Spinal cord (tissue), 10 donors: Measurements from ENCODE around the gene NCKAP5. TPM values are rescaled to one million over a fixed set of nuclear protein-coding genes. Genes with fewer than 3 reads are reported as not detected.
A peak's percentile ranks its signal among the peaks of the same experiment; 100 is the strongest.

Source experiments
- DNase-seq, 6 donors: peaks; one replicate each; pipeline versions ENCODE4 v3.0.0 to v3.0.0-alpha.2; 2013 to 2015; ENCODE audit warnings: low spot score in 6 of 6, low read depth in 4 of 6
- H3K27ac ChIP-seq: one replicate; pipeline ENCODE4 v1.5.1; 2013; ENCODE audit warnings: low read depth, low read length, control low read depth
- H3K27me3 ChIP-seq: one replicate; pipeline ENCODE4 v1.6.1; 2013; ENCODE audit warnings: low read length; ENCODE audit not compliant: control insufficient read depth, insufficient read depth
- H3K36me3 ChIP-seq: one replicate; pipeline ENCODE4 v1.6.1; 2013; ENCODE audit warnings: low read length; ENCODE audit not compliant: control insufficient read depth, insufficient read depth
- H3K4me1 ChIP-seq: one replicate; pipeline ENCODE4 v1.6.1; 2013; ENCODE audit warnings: low read length; ENCODE audit not compliant: control insufficient read depth, insufficient read depth
- H3K4me3 ChIP-seq: one replicate; pipeline ENCODE4 v1.5.1; 2013; ENCODE audit warnings: low read depth, low read length, control low read depth
- H3K9me3 ChIP-seq: one replicate; pipeline ENCODE4 v1.6.1; 2013; ENCODE audit warnings: low read length; ENCODE audit not compliant: control insufficient read depth, insufficient read depth
- WGBS: methylation state at CpG from one replicate; pipeline ENCODE4 v1.1.5; 2013; ENCODE audit warnings: missing lambda C conversion rate; ENCODE audit not compliant: insufficient coverage; 5-methylcytosine and 5-hydroxymethylcytosine counted together
- polyA plus RNA-seq, 2 donors: library from polyadenylated mRNA; unstranded; fragments of 120-200 nt; gene quantifications; one replicate each; pipeline ENCODE4 v1.2.1, GENCODE V29; 2013; ENCODE audit not compliant: insufficient read length in 2 of 2
- small RNA-seq: library from RNA; depleted of rRNA; stranded (forward); fragments of <200 nt; gene quantifications from one replicate; pipeline ENCODE3, GENCODE V24; 2014; ENCODE audit warnings: low replicate concordance
- total RNA-seq, 2 donors: library from RNA; depleted of rRNA in 1 of 2; stranded (reverse); fragments of 120-200 nt in 1 of 2; fragments of >200 nt in 1 of 2; gene quantifications; one replicate each; pipeline versions ENCODE4 v1.2.3 to v1.2.4, GENCODE V29; 2013 to 2014
- donor health status: healthy.

Gene NCKAP5
- total and polyA plus RNA-seq, 4 donors, result 8.9 to 17.7 (median 11.6) TPM

DNA sequence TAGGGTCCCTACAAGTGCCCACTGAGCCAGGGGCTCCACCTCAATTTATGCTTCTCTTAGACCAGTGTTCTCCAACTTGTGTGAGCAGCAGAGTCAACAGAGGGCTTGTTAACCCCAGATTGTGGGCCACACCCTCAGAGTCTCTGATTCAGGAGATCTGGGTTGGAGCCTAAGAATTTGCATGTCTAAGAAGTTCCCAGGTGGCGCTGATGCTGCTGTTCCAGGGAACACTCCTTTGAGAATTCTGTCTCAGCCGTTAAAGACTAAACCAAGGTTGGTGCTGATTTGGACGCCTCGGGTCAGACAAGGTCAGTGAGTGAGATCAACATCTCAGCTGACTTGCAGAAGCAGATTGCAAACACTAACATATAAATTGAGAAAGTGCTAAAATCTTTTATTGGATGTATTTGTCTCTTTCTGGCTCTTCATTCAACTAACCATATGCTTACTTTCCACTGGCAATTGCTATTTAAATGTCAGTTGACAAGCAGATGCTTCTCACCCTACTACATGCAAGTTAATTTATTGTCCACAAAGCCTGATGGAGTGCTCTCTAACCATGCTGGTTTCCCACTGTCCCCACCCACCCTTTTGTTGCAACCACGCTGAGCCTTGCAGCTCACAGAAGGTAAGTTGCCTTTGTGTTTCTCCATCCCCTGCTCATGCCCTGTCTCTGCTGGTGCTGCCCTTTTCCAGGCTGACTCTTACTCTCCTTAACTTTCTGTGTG lies 929.8 kb downstream of the NCKAP5 start:
- Histone ChIP-seq H3K27ac (no peak overlapping the region), H3K27me3 (no peaks in the 10 kb centered on the region), H3K4me3 (no peak overlapping the region), H3K36me3 (peaks cover 6% of the 10 kb centered on the region), H3K9me3 (no peaks in the 10 kb centered on the region), H3K4me1 (peaks cover 10% of the 10 kb centered on the region)
- WGBS, result 40% methylated on average over 1 of the region's 5 CpGs
- DNase-seq, result peak in 1 of 6 donors; percentile 71

DNA sequence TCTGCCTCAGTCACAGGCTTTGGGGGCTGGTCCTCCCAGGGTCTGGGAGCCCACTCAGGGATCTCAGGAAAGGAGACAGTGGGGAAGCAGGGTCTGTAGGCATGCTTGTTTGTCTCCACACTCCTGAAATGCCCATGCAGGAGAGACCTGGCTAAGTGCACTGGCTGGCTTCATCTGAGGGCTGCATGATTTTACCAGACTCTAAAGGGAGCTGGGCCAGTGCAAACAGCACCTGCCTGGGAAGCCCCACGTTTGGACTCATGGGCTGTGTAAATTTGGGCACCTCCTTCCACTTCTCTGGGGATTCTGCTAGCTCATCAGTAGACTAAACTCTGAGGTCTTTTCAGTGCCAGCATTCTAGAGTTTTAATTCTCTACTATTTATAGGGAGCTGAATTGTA lies 931.9 kb downstream of the NCKAP5 start:
- DNase-seq, result no peak
- no peaks in the 10 kb centered on the region for H3K27me3 ChIP-seq
- 33% methylated on average over 1 of the region's 1 CpG for WGBS
- no peak overlapping the region for H3K27ac ChIP-seq
- no peaks in the 10 kb centered on the region for H3K9me3 ChIP-seq
- no peak overlapping the region for H3K4me3 ChIP-seq
- H3K36me3 ChIP-seq, result peaks cover 4% of the 10 kb centered on the region
- peaks cover 25% of the 10 kb centered on the region for H3K4me1 ChIP-seq

DNA sequence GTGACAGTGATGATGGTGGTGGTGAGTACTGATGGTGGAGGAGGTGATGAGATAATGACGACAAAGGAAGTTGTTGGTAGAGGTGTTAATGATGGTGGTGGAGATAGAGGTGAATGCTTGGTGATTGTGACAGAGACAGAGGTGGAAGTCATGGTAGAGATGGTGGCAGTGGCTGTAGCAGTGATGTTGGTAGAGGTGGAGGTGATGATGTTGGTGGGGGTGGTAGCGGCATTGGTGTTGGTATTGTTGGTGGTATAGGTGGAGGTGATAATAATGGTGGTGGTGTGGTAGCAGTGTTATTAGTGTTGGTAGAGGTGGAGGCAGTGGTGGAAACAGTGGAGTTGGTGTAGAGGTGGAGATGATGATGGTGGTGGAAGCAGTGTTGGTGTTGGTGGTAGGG lies 934.6 kb downstream of the NCKAP5 start:
- H3K4me1 ChIP-seq, result peaks cover 25% of the 10 kb centered on the region
- H3K27ac ChIP-seq, result no peak overlapping the region
- peaks cover 4% of the 10 kb centered on the region for H3K36me3 ChIP-seq
- WGBS, result 100% methylated on average over 2 of the region's 2 CpGs
- no peaks in the 10 kb centered on the region for H3K9me3 ChIP-seq
- H3K4me3 ChIP-seq, result no peak overlapping the region
- DNase-seq, result no peak
- H3K27me3 ChIP-seq, result no peaks in the 10 kb centered on the region

DNA sequence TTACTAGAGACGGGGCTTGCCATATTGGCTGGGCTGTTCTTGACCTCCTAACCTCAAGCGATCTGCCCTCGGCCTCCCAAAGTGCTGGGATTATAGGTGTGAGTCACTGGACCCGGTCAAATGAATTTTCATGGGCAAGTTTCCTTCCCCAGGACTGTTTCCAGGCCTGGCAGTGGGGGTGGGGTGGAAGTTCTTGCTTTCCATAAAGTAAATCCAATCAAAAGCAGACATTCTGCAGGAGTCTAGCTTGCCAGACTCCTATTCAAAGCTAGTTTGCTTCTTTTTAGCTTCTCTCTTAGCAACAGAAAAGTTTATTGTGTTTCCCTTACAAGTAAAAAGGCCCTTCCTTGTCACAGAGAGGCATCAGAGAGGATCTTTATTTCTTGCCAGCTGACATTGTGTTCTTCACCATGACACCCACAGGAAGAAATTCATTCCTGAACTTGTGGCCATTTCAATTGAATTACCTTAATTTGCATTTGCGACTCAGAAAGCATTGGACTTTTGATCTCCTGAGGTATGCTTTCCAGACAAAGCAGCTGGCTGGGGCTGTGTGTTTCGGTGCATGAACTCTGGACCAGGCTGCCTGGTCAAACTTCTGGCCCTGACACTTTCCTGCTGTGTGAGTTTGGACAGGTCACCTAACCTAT lies 936.1 kb downstream of the NCKAP5 start:
- H3K36me3 ChIP-seq, result peaks cover 4% of the 10 kb centered on the region
- H3K9me3 ChIP-seq, result no peaks in the 10 kb centered on the region
- no peaks in the 10 kb centered on the region for H3K27me3 ChIP-seq
- no peak overlapping the region for H3K4me3 ChIP-seq
- DNase-seq, result peak in 5 of 6 donors; percentile 56 to 89 (median 75)
- peaks cover 25% of the 10 kb centered on the region for H3K4me1 ChIP-seq
- WGBS, result 38% methylated on average over 2 of the region's 6 CpGs
- peak overlapping the region; percentile 55 for H3K27ac ChIP-seq

DNA sequence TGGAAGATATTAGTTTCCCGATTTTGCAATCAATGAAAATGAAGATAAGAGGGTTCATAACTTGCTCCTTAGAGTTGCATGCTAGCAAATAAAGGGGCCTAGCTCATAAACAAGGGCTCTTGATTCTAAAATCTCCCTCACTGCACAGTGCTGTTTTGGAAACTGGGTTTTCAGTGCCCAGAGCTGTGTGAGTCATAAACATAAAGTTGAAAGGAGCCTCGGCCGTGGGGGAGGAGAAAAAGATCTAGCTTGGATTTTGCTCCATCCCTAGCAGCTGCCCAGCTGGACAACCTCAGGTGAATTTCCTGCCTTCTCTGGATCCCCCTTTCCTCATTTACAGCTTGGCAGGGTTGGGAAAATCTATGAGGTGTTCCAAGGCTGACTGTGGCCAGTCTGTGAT lies 940.7 kb downstream of the NCKAP5 start:
- Histone ChIP-seq H3K9me3 (peaks cover 2% of the 10 kb centered on the region), H3K4me1 (peaks cover 11% of the 10 kb centered on the region), H3K36me3 (no peaks in the 10 kb centered on the region), H3K27me3 (no peaks in the 10 kb centered on the region), H3K27ac (no peak overlapping the region), H3K4me3 (no peak overlapping the region)
- DNase-seq, result no peak
- 100% methylated on average over 2 of the region's 3 CpGs for WGBS

DNA sequence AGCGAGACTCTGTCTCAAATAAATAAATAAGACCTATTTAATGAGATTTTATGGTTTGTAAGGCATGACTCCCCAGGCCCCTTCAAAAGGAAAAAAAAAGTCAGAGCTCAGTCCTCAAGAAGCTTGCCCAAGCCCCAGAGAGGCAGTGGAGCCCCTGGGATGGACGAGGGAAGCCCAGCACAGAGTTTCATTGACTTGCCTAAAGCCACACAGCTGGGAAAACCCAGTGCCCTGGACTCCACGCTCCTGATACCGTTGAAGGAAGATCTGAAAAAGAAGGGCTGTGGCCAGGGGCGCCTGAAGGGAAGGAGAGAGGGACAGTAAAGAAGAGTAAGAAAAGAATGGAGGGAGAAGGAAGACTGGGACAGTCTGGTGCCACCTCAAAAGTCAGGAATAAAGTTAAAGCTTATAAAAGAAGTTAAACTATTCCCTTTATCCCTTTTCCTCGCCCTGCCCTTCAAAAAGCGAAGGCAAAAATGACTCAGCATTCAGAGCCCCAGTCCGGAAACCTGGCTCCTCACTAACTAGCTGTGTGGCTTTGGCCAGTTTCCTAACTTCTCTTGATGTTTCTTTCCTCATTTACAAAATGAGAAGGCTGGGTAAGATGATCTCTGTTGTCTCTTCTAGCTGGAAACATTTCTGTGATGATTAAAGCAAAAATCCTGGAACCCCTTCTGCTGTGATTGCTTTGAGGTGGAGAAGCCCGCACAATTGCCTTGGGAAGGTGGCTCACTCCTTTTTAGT lies 945.0 kb downstream of the NCKAP5 start:
- H3K27ac ChIP-seq, result no peak overlapping the region
- no peak overlapping the region for H3K4me3 ChIP-seq
- no peaks in the 10 kb centered on the region for H3K27me3 ChIP-seq
- H3K4me1 ChIP-seq, result peaks cover 8% of the 10 kb centered on the region
- 92% methylated on average over 5 of the region's 9 CpGs for WGBS
- no peak for DNase-seq
- H3K9me3 ChIP-seq, result peaks cover 2% of the 10 kb centered on the region
- H3K36me3 ChIP-seq, result no peaks in the 10 kb centered on the region

Small RNA genes within 50 kb of the gene (small RNA-seq; reads per million reads assigned to genes)
- gene AC016909.1 (not detected), gene RN7SKP154 (not detected), gene RNU6-579P (not detected)
